H9 (cell line): Measurements from ENCODE around the gene SLC14A1. TPM values are rescaled to one million over a fixed set of nuclear protein-coding genes. Genes with fewer than 3 reads are reported as not detected.

Experiments used
- DNase-seq: peaks from one replicate; pipeline ENCODE4 v3.0.0-alpha.2; 2017
- H2AFZ ChIP-seq: one replicate; pipeline ENCODE4 v1.6.1; 2013; ENCODE audit warnings: mild to moderate bottlenecking, low read length, control low read depth, moderate library complexity
- H2AK5ac ChIP-seq: 2 replicates; pipeline ENCODE4 v1.6.1; 2013; ENCODE audit warnings: low read length, control low read depth, mixed read lengths; ENCODE audit not compliant: insufficient read length
- H2BK120ac ChIP-seq: one replicate; pipeline ENCODE4 v1.6.1; 2013; ENCODE audit warnings: low read depth, mild to moderate bottlenecking, low read length, control low read depth, inconsistent platforms; ENCODE audit not compliant: poor library complexity, severe bottlenecking
- H2BK12ac ChIP-seq: 2 replicates; pipeline ENCODE4 v1.6.1; 2013; ENCODE audit warnings: low read length, control low read depth, mixed read lengths, low read depth; ENCODE audit not compliant: insufficient read length
- H2BK15ac ChIP-seq: 2 replicates; pipeline ENCODE4 v1.6.1; 2013; ENCODE audit warnings: low read depth, low read length, control low read depth
- H2BK20ac ChIP-seq: one replicate; pipeline ENCODE4 v1.6.1; 2013; ENCODE audit warnings: low read depth, mild to moderate bottlenecking, low read length, control low read depth, inconsistent platforms; ENCODE audit not compliant: poor library complexity, severe bottlenecking
- H2BK5ac ChIP-seq: 2 replicates; pipeline ENCODE4 v1.6.1; 2013; ENCODE audit warnings: low read length, control low read depth, mixed read lengths; ENCODE audit not compliant: insufficient read length
- H3K14ac ChIP-seq: 2 replicates; pipeline ENCODE4 v1.6.1; 2013; ENCODE audit warnings: low read length, control low read depth; ENCODE audit not compliant: insufficient read depth
- H3K18ac ChIP-seq: 2 replicates; pipeline ENCODE4 v1.6.1; 2013; ENCODE audit warnings: low read depth, mild to moderate bottlenecking, mixed read lengths, low read length, control low read depth; ENCODE audit not compliant: insufficient read length
- H3K23ac ChIP-seq: 2 replicates; pipeline ENCODE4 v1.6.1; 2013; ENCODE audit warnings: low read length, control low read depth, mixed read lengths, low read depth; ENCODE audit not compliant: insufficient read length
- H3K23me2 ChIP-seq: 2 replicates; pipeline ENCODE4 v1.6.1; 2013; ENCODE audit warnings: low read depth, mild to moderate bottlenecking, mixed read lengths, low read length, control low read depth; ENCODE audit not compliant: insufficient read length, poor library complexity, severe bottlenecking
- H3K27ac ChIP-seq: 2 replicates; pipeline ENCODE4 v1.5.1; 2013; ENCODE audit warnings: low read length, control low read depth, mixed read lengths, low read depth; ENCODE audit not compliant: insufficient read length
- H3K27me3 ChIP-seq: 2 replicates; pipeline ENCODE4 v1.6.1; 2013; ENCODE audit warnings: low read length, control low read depth, inconsistent platforms; ENCODE audit not compliant: insufficient read depth
- H3K4ac ChIP-seq: 2 replicates; pipeline ENCODE4 v1.6.1; 2013; ENCODE audit warnings: low read depth, mild to moderate bottlenecking, control low read depth, inconsistent platforms, low read length, moderate library complexity
- H3K4me1 ChIP-seq: 2 replicates; pipeline ENCODE4 v1.6.1; 2013; ENCODE audit warnings: low read length, control low read depth, inconsistent platforms; ENCODE audit not compliant: insufficient read depth
- H3K4me2 ChIP-seq: 2 replicates; pipeline ENCODE4 v1.6.1; 2013; ENCODE audit warnings: low read length, control low read depth, mixed read lengths; ENCODE audit not compliant: insufficient read length, insufficient read depth
- H3K56ac ChIP-seq: 2 replicates; pipeline ENCODE4 v1.6.1; 2013; ENCODE audit warnings: low read depth, mild to moderate bottlenecking, mixed read lengths, low read length, control low read depth; ENCODE audit not compliant: insufficient read length
- H3K79me1 ChIP-seq: 2 replicates; pipeline ENCODE4 v1.6.1; 2013; ENCODE audit warnings: low read depth, mild to moderate bottlenecking, moderate library complexity, low read length, control low read depth, inconsistent platforms; ENCODE audit not compliant: insufficient read depth, poor library complexity, severe bottlenecking
- H3K79me2 ChIP-seq: 2 replicates; pipeline ENCODE4 v1.6.1; 2013; ENCODE audit warnings: low read length, control low read depth, inconsistent platforms; ENCODE audit not compliant: insufficient read depth
- H3K9ac ChIP-seq: 2 replicates; pipeline ENCODE4 v1.6.1; 2013; ENCODE audit warnings: low read length, control low read depth, mixed read lengths; ENCODE audit not compliant: insufficient read length; ENCODE audit errors: extremely low read depth
- H3K9me3 ChIP-seq: one replicate; pipeline ENCODE4 v1.6.1; 2013; ENCODE audit warnings: low read depth, low read length, inconsistent platforms; ENCODE audit not compliant: control insufficient read depth
- H3T11ph ChIP-seq: one replicate; pipeline ENCODE4 v1.6.1; 2013; ENCODE audit warnings: mild to moderate bottlenecking, low read length, control low read depth, inconsistent platforms
- H4K20me1 ChIP-seq: one replicate; pipeline ENCODE4 v1.6.1; 2013; ENCODE audit not compliant: control insufficient read depth, insufficient read length, insufficient read depth
- H4K5ac ChIP-seq: 2 replicates; pipeline ENCODE4 v1.6.1; 2013; ENCODE audit warnings: low read depth, mild to moderate bottlenecking, mixed read lengths, low read length, control low read depth; ENCODE audit not compliant: insufficient read length
- H4K8ac ChIP-seq: replicated peaks from 2 replicates; pipeline ENCODE4 v1.6.1; 2013; ENCODE audit warnings: low read length, control low read depth, mixed read lengths, low read depth; ENCODE audit not compliant: insufficient read length
- H4K91ac ChIP-seq: 2 replicates; pipeline ENCODE4 v1.6.1; 2013; ENCODE audit warnings: low read depth, mild to moderate bottlenecking, moderate library complexity, mixed read lengths, low read length, control low read depth; ENCODE audit not compliant: insufficient read length
- H3K27ac Mint-ChIP-seq, 3 experiments: 2 replicates in 2 of 3; 3 replicates in 1 of 3; pipeline ENCODE4 v1.8.0; 2020 to 2021; ENCODE audit warnings: mixed read lengths in 3 of 3, mild to moderate bottlenecking in 1 of 3, moderate library complexity in 1 of 3
- H3K27me3 Mint-ChIP-seq: 2 replicates; pipeline ENCODE4 v1.8.0; 2021; ENCODE audit warnings: low read depth, mild to moderate bottlenecking, moderate library complexity, mixed read lengths
- H3K36me3 Mint-ChIP-seq, 3 experiments: 2 replicates in 2 of 3; 3 replicates in 1 of 3; pipeline ENCODE4 v1.8.0; 2020 to 2021; ENCODE audit warnings: low read depth in 3 of 3, mixed read lengths in 3 of 3; ENCODE audit not compliant: insufficient read depth in 1 of 3
- H3K4me1 Mint-ChIP-seq, 2 experiments: 2 replicates each; pipeline ENCODE4 v1.8.0; 2020; ENCODE audit warnings: mixed read lengths in 2 of 2
- H3K4me3 Mint-ChIP-seq, 2 experiments: 2 replicates in 1 of 2; 3 replicates in 1 of 2; pipeline ENCODE4 v1.8.0; 2020 to 2021; ENCODE audit warnings: mild to moderate bottlenecking in 2 of 2, mixed read lengths in 2 of 2, moderate library complexity in 1 of 2
- H3K9me3 Mint-ChIP-seq, 2 experiments: 2 replicates in 1 of 2; 3 replicates in 1 of 2; pipeline ENCODE4 v1.8.0; 2020; ENCODE audit warnings: mild to moderate bottlenecking in 2 of 2, mixed read lengths in 2 of 2, moderate library complexity in 1 of 2
- total RNA-seq: library from RNA; stranded (reverse); gene quantifications from 2 replicates; pipeline ENCODE4 v1.2.1, GENCODE V29; 2021
- TF ChIP-seq, protein P1 (sequence below): fragments of 200-600 bp; sonication (generic); conservative IDR thresholded peaks from 3 replicates; pipeline ENCODE4 v1.8.0; 2021; ENCODE audit warnings: antibody characterized with exemption, mild to moderate bottlenecking

SLC14A1 gene
- total RNA-seq, 1 experiment from 2014 or later, result not detected

DNA sequence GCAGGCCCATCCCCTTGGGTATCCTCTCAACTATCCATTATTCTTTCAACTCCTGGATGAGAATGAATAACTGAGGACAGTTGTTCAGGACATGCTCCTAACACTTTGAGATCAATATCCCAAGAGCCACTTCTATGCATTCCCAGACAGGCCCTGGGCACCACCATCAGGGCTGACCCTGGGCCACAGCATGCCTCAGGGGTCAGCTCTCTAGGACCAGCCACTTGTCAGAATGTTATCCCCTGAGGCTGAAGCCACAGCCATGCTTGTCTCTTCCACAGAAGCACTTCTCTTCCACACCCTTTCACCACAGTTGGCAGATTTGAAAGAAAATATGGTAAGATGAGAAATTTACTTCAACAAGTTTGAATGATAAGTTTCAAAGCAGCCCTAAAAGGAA lies 28.7 kb downstream of the SLC14A1 start:
- Histone ChIP-seq H3K4ac (no peak overlapping the region), H3K23ac (no peak overlapping the region), H3K27me3 (no peaks in the 10 kb centered on the region), H2BK120ac (no peak overlapping the region), H3K27ac (no peak overlapping the region), H4K5ac (no peak overlapping the region), H3T11ph (no peak overlapping the region), H2AFZ (no peak overlapping the region), H3K4me1 (no peaks in the 10 kb centered on the region), H2BK15ac (no peak overlapping the region), H4K20me1 (no peaks in the 10 kb centered on the region), H2BK12ac (no peak overlapping the region), H2BK5ac (no peak overlapping the region), H3K79me2 (no peaks in the 10 kb centered on the region), H4K8ac (no peak overlapping the region), H3K18ac (no peak overlapping the region), H2AK5ac (no peak overlapping the region), H3K9ac (no peak overlapping the region), H3K56ac (no peak overlapping the region), H4K91ac (no peak overlapping the region), H2BK20ac (no peak overlapping the region), H3K79me1 (no peaks in the 10 kb centered on the region), H3K9me3 (no peaks in the 10 kb centered on the region), H3K4me2 (no peak overlapping the region), H3K23me2 (no peaks in the 10 kb centered on the region), H3K14ac (no peak overlapping the region)
- DNase-seq, result no peak
- Mint-ChIP-seq H3K27me3 (no peaks in the 10 kb centered on the region; the same call in 1 of the 2 replicates), H3K27ac (no peak overlapping the region), H3K4me1 (peaks cover 18 to 23% of the 10 kb centered on the region in 2 experiments), H3K36me3 (peaks cover 3 to 17% (median 5%) of the 10 kb centered on the region in 3 experiments; a peak in 6 of 7 replicates), H3K9me3 (peaks cover 2 to 4% of the 10 kb centered on the region in 2 experiments; a peak in 2 of 5 replicates), H3K4me3 (no peak overlapping the region)
- TF ChIP-seq, protein P1, sequence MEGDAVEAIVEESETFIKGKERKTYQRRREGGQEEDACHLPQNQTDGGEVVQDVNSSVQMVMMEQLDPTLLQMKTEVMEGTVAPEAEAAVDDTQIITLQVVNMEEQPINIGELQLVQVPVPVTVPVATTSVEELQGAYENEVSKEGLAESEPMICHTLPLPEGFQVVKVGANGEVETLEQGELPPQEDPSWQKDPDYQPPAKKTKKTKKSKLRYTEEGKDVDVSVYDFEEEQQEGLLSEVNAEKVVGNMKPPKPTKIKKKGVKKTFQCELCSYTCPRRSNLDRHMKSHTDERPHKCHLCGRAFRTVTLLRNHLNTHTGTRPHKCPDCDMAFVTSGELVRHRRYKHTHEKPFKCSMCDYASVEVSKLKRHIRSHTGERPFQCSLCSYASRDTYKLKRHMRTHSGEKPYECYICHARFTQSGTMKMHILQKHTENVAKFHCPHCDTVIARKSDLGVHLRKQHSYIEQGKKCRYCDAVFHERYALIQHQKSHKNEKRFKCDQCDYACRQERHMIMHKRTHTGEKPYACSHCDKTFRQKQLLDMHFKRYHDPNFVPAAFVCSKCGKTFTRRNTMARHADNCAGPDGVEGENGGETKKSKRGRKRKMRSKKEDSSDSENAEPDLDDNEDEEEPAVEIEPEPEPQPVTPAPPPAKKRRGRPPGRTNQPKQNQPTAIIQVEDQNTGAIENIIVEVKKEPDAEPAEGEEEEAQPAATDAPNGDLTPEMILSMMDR, result no peak
